ENCODE measurements around the gene SLC38A10. TPM values are rescaled to one million over a fixed set of nuclear protein-coding genes. Genes with fewer than 3 reads are reported as not detected.

The SLC38A10 gene
- total RNA-seq, 1 donor from 2014 or later: 71.6 TPM

GRCh38 chr17:81197409-81197795 is 97.7 kb downstream of the SLC38A10 start:
- no peak overlapping the region for H3K4me3 ChIP-seq (ENCODE audit: low read depth, low read length)

GRCh38 chr17:81196505-81197408 is 98.3 kb downstream of the SLC38A10 start:
- H3K4me3 ChIP-seq (ENCODE audit: low read depth, low read length): no peak overlapping the region

More at GRCh38 chr17:81197409-81197795, 97.7 kb downstream of the SLC38A10 start:
- no peak for DNase-seq (ENCODE audit: low read depth)
- TF ChIP-seq CTCF (conservative IDR thresholded peaks at IDR 0.05; ENCODE audit: low read depth, low read length): no peak

GRCh38 chr17:81195941-81196495 is 99.1 kb downstream of the SLC38A10 start:
- DNase-seq (ENCODE audit: low read depth): no peak
- no peak for TF ChIP-seq CTCF (conservative IDR thresholded peaks at IDR 0.05; ENCODE audit: low read depth, low read length)
- H3K4me3 ChIP-seq (ENCODE audit: low read depth, low read length): no peak overlapping the region

More at GRCh38 chr17:81196505-81197408, 98.3 kb downstream of the SLC38A10 start:
- no peak for DNase-seq (ENCODE audit: low read depth)
- TF ChIP-seq CTCF (conservative IDR thresholded peaks at IDR 0.05; ENCODE audit: low read depth, low read length): no peak

Other genes with a start within 250 kb of the SLC38A10 start
- gene PVALEF, start 129.8 kb downstream of the SLC38A10 start, total RNA-seq: not detected in 2 replicates
- gene AATK, start 129.1 kb downstream of the SLC38A10 start, total RNA-seq: 0.52 and 0.87 TPM in 2 replicates
- 22.0 and 28.7 TPM in 2 replicates for gene CEP131, start 72.3 kb downstream of the SLC38A10 start, total RNA-seq
- 24.2 and 37.3 TPM in 2 replicates for gene TEPSIN, start 56.3 kb downstream of the SLC38A10 start, total RNA-seq
- gene NDUFAF8, start 56.0 kb downstream of the SLC38A10 start, total RNA-seq: 51.9 and 72.3 TPM in 2 replicates
- 4.8 and 6.2 TPM in 2 replicates for gene BAHCC1, start 100.2 kb upstream of the SLC38A10 start, total RNA-seq
- gene ACTG1, start 217.5 kb upstream of the SLC38A10 start, total RNA-seq: 8,322 and 8,951 TPM in 2 replicates
- gene FSCN2, start 233.1 kb upstream of the SLC38A10 start, total RNA-seq: 0.51 TPM in 1 of 2 replicates, not detected in the other